H1 (cell line): ENCODE data around the gene CST7. TPM values are rescaled to one million over a fixed set of nuclear protein-coding genes. Genes with fewer than 3 reads are reported as not detected.

ENCODE experiments used
- CTCF ChIA-PET: fragments of 300-600 bp; sonication (Branson Sonifier 250); formaldehyde crosslinking; loops from one replicate; lab custom pipeline; 2021; ENCODE audit not compliant: partially characterized antibody; lab: Charles Lee
- POLR2A ChIA-PET: fragments of 300-600 bp; sonication (Branson Sonifier 250); formaldehyde crosslinking; loops from one replicate; lab custom pipeline; 2021; ENCODE audit warnings: inconsistent platforms; ENCODE audit not compliant: partially characterized antibody; lab: Charles Lee
- DNase-seq, 2 experiments: peaks; one replicate each; pipeline versions ENCODE4 v3.0.0 to v3.0.0-alpha.2; 2010 to 2022; ENCODE audit warnings: low spot score in 2 of 2, low read depth in 1 of 2, mixed read lengths in 1 of 2
- FAIRE-seq: peaks from 2 replicates; lab custom pipeline; 2011; peaks lifted over from hg19 to GRCh38; lab: Jason Lieb, UNC
- H2AFZ ChIP-seq: 2 replicates; pipeline ENCODE4 v1.8.1; 2012; ENCODE audit warnings: low read length, inconsistent platforms
- H2AK5ac ChIP-seq: 2 replicates; pipeline ENCODE4 v1.6.1; 2013; ENCODE audit warnings: low read depth, low read length
- H2BK120ac ChIP-seq: replicated peaks from 2 replicates; pipeline ENCODE3; 2013; ENCODE audit warnings: low read depth, low read length, inconsistent platforms
- H2BK12ac ChIP-seq: 2 replicates; pipeline ENCODE4 v1.6.1; 2013; ENCODE audit warnings: low read depth, low read length
- H2BK15ac ChIP-seq: 2 replicates; pipeline ENCODE4 v1.6.1; 2013; ENCODE audit warnings: low read length
- H2BK20ac ChIP-seq: 2 replicates; pipeline ENCODE4 v1.6.1; 2013; ENCODE audit warnings: low read length
- H2BK5ac ChIP-seq: 2 replicates; pipeline ENCODE4 v1.6.1; 2013; ENCODE audit warnings: low read depth, low read length
- H3K14ac ChIP-seq: 2 replicates; pipeline ENCODE4 v1.6.1; 2013; ENCODE audit warnings: inconsistent platforms; ENCODE audit not compliant: insufficient read length
- H3K18ac ChIP-seq: 2 replicates; pipeline ENCODE4 v1.6.1; 2013; ENCODE audit warnings: low read length; ENCODE audit errors: extremely low read depth
- H3K23ac ChIP-seq: 2 replicates; pipeline ENCODE4 v1.6.1; 2013; ENCODE audit warnings: inconsistent platforms; ENCODE audit not compliant: insufficient read length
- H3K23me2 ChIP-seq: 2 replicates; pipeline ENCODE4 v1.6.1; 2013; ENCODE audit warnings: low read depth, low read length
- H3K27ac ChIP-seq: 2 replicates; pipeline ENCODE4 v1.6.1; 2011; ENCODE audit warnings: low read depth, low read length, inconsistent platforms
- H3K27me3 ChIP-seq, 4 experiments: replicated peaks in 1 of 4; 1 replicate in 1 of 4; 2 replicates in 3 of 4; pipeline versions ENCODE4 v1.6.1 to v1.8.1; 2011 to 2013; ENCODE audit warnings: low read length in 3 of 4, mild to moderate bottlenecking in 3 of 4, inconsistent platforms in 2 of 4, mixed read lengths in 2 of 4, moderate library complexity in 1 of 4; ENCODE audit not compliant: control insufficient read depth in 3 of 4, insufficient read depth in 3 of 4; ENCODE audit errors: extremely low read depth in 1 of 4
- H3K36me3 ChIP-seq, 4 experiments: 2 replicates each; pipeline versions ENCODE4 v1.6.1 to v1.8.1; 2011 to 2013; ENCODE audit warnings: mild to moderate bottlenecking in 4 of 4, low read length in 3 of 4, moderate library complexity in 2 of 4, control low read depth in 1 of 4, inconsistent platforms in 1 of 4; ENCODE audit not compliant: insufficient read depth in 4 of 4, control insufficient read depth in 2 of 4
- H3K4ac ChIP-seq: replicated peaks from 2 replicates; pipeline ENCODE3; 2013; ENCODE audit warnings: low read length, low read depth, mixed read lengths, inconsistent platforms; ENCODE audit not compliant: insufficient read length
- H3K4me1 ChIP-seq, 4 experiments: replicated peaks in 1 of 4; 1 replicate in 1 of 4; 2 replicates in 3 of 4; pipeline versions ENCODE4 v1.6.1 to v1.8.1; 2011 to 2013; ENCODE audit warnings: low read length in 3 of 4, inconsistent platforms in 2 of 4, mixed read lengths in 1 of 4; ENCODE audit not compliant: insufficient read depth in 4 of 4, control insufficient read depth in 3 of 4
- H3K4me2 ChIP-seq, 2 experiments: 2 replicates each; pipeline versions ENCODE4 v1.6.1 to v1.8.1; 2011 to 2013; ENCODE audit warnings: low read depth in 2 of 2, low read length in 2 of 2, control low read depth in 1 of 2, inconsistent platforms in 1 of 2, mild to moderate bottlenecking in 1 of 2; ENCODE audit not compliant: insufficient read depth in 1 of 2
- H3K4me3 ChIP-seq, 4 experiments: fragments of 200-600, 300-600 bp in 1 of 4; sonication (generic), shearing (Covaris generic), sonication (Bioruptor Twin) in 1 of 4; 2 replicates each; pipeline versions ENCODE4 v1.5.1 to v1.8.1; 2011 to 2016; ENCODE audit warnings: low read length in 4 of 4, low read depth in 3 of 4, control low read depth in 2 of 4, inconsistent platforms in 2 of 4, mild to moderate bottlenecking in 2 of 4, mixed read lengths in 1 of 4, moderate library complexity in 1 of 4; ENCODE audit not compliant: insufficient read depth in 2 of 4; ENCODE audit errors: extremely low read depth in 1 of 4
- H3K56ac ChIP-seq: replicated peaks from 2 replicates; pipeline ENCODE3; 2013; ENCODE audit warnings: low read depth, mild to moderate bottlenecking, mixed read lengths, low read length, inconsistent platforms; ENCODE audit not compliant: insufficient read length
- H3K79me1 ChIP-seq: 2 replicates; pipeline ENCODE4 v1.6.1; 2013; ENCODE audit warnings: low read depth, low read length, control low read depth
- H3K79me2 ChIP-seq, 2 experiments: 2 replicates each; pipeline versions ENCODE4 v1.6.1 to v1.8.1; 2012 to 2013; ENCODE audit warnings: low read length in 2 of 2, mild to moderate bottlenecking in 2 of 2, inconsistent platforms in 1 of 2; ENCODE audit not compliant: insufficient read depth in 2 of 2, control insufficient read depth in 1 of 2
- H3K9ac ChIP-seq, 4 experiments: replicated peaks in 1 of 4; 1 replicate in 1 of 4; 2 replicates in 3 of 4; pipeline versions ENCODE4 v1.6.1 to v1.8.1; 2011 to 2013; ENCODE audit warnings: low read depth in 3 of 4, low read length in 3 of 4, control low read depth in 2 of 4, mild to moderate bottlenecking in 2 of 4, moderate library complexity in 2 of 4, inconsistent platforms in 1 of 4; ENCODE audit errors: extremely low read depth in 1 of 4
- H3K9me3 ChIP-seq, 2 experiments: 2 replicates each; pipeline versions ENCODE4 v1.6.1 to v1.8.1; 2012 to 2013; ENCODE audit warnings: mild to moderate bottlenecking in 2 of 2, moderate library complexity in 2 of 2, control low read depth in 1 of 2, inconsistent platforms in 1 of 2, low read depth in 1 of 2, low read length in 1 of 2, mixed read lengths in 1 of 2; ENCODE audit not compliant: insufficient read depth in 2 of 2
- H4K20me1 ChIP-seq, 2 experiments: replicated peaks in 1 of 2; 2 replicates each; pipeline versions ENCODE3 to v1.8.1; 2011 to 2013; ENCODE audit warnings: inconsistent platforms in 2 of 2, low read length in 2 of 2, mild to moderate bottlenecking in 1 of 2; ENCODE audit not compliant: insufficient read depth in 2 of 2, control insufficient read depth in 1 of 2
- H4K5ac ChIP-seq: 2 replicates; pipeline ENCODE4 v1.6.1; 2013; ENCODE audit warnings: low read length, low read depth, mixed read lengths, inconsistent platforms; ENCODE audit not compliant: insufficient read length
- H4K8ac ChIP-seq: 2 replicates; pipeline ENCODE4 v1.8.0; 2013; ENCODE audit warnings: mild to moderate bottlenecking, moderate library complexity, low read length, inconsistent platforms; ENCODE audit not compliant: insufficient read depth; ENCODE audit errors: extremely low read depth
- H4K91ac ChIP-seq: replicated peaks from 2 replicates; pipeline ENCODE3; 2013; ENCODE audit warnings: low read length, mixed read lengths, inconsistent platforms; ENCODE audit not compliant: insufficient read length
- BCL11A ChIP-seq, 2 experiments: IDR thresholded peaks; one replicate each; pipeline ENCODE4 v1.6.1; 2011; ENCODE audit warnings: low read depth in 2 of 2, low read length in 2 of 2, mild to moderate bottlenecking in 2 of 2
- CBX5 ChIP-seq: fragments of 300-800, 300-1000 bp; sonication (generic); IDR thresholded peaks from 2 replicates; pipeline ENCODE4 v1.7.1; 2016; ENCODE audit warnings: antibody characterized with exemption, low read length, low read depth
- CHD1 ChIP-seq: IDR thresholded peaks from 2 replicates; pipeline ENCODE4 v1.6.1; 2012; ENCODE audit warnings: low read depth, low read length, improper control_type of control experiment
- GABPA ChIP-seq: IDR thresholded peaks from 2 replicates; pipeline ENCODE4 v1.6.1; 2011; ENCODE audit warnings: mild to moderate bottlenecking, low read length, moderate library complexity, borderline replicate concordance; ENCODE audit not compliant: insufficient read depth
- HDAC6 ChIP-seq: IDR thresholded peaks from one replicate; pipeline ENCODE4 v1.7.1; 2012; ENCODE audit warnings: low read depth, mild to moderate bottlenecking, inconsistent platforms, low read length, moderate library complexity
- JUND ChIP-seq: IDR thresholded peaks from 2 replicates; pipeline ENCODE4 v1.6.1; 2011; ENCODE audit warnings: mild to moderate bottlenecking, improper control_type of control experiment, low read length
- KDM1A ChIP-seq: fragments of 200-600, 300-600 bp; sonication (generic); IDR thresholded peaks from 2 replicates; pipeline ENCODE4 v1.7.1; 2016; ENCODE audit warnings: mild to moderate bottlenecking, low read length, borderline replicate concordance
- KDM4A ChIP-seq: IDR thresholded peaks from one replicate; pipeline ENCODE4 v1.7.1; 2012; ENCODE audit warnings: low read depth, mild to moderate bottlenecking, moderate library complexity, low read length, inconsistent platforms; ENCODE audit not compliant: severe bottlenecking
- NANOG ChIP-seq: IDR thresholded peaks from 2 replicates; pipeline ENCODE4 v1.6.1; 2011; ENCODE audit warnings: low read length, low read depth, mild to moderate bottlenecking, inconsistent platforms; ENCODE audit not compliant: insufficient read depth, poor library complexity, severe bottlenecking
- POLR2AphosphoS5 ChIP-seq: IDR thresholded peaks from 2 replicates; pipeline ENCODE4 v1.6.1; 2011; ENCODE audit warnings: low read depth, low read length
- RFX5 ChIP-seq: IDR thresholded peaks from 2 replicates; pipeline ENCODE4 v1.6.1; 2011; ENCODE audit warnings: low read depth, low read length, improper control_type of control experiment, borderline replicate concordance
- RXRA ChIP-seq: IDR thresholded peaks from 2 replicates; pipeline ENCODE4 v1.6.1; 2011; ENCODE audit warnings: low read depth, mild to moderate bottlenecking, low read length, moderate library complexity; ENCODE audit not compliant: insufficient read depth
- TAF7 ChIP-seq: optimal IDR thresholded peaks from 2 replicates; pipeline ENCODE3; 2011; ENCODE audit warnings: low read depth, mild to moderate bottlenecking, inconsistent platforms, low read length, moderate library complexity, borderline replicate concordance
- TEAD4 ChIP-seq: IDR thresholded peaks from 2 replicates; pipeline ENCODE4 v1.6.1; 2012; ENCODE audit warnings: low read depth, low read length, inconsistent platforms, mixed read lengths
- WGBS, 2 experiments: shearing (Covaris generic) in 1 of 2; methylation state at CpG; one replicate each; pipeline versions ENCODE4 v1.1.6 to v1.1.7; 2013 to 2015; ENCODE audit warnings: low lambda C conversion rate in 2 of 2, mixed read lengths in 2 of 2, inconsistent platforms in 1 of 2, low coverage in 1 of 2, missing lambda C conversion rate in 1 of 2; ENCODE audit not compliant: insufficient replicate concordance in 2 of 2, insufficient coverage in 1 of 2, insufficient read length in 1 of 2; ENCODE audit errors: extremely low coverage in 1 of 2, missing lambda C conversion rate in 1 of 2; 5-methylcytosine and 5-hydroxymethylcytosine counted together
- polyA plus RNA-seq, 7 experiments: library from polyadenylated mRNA; depleted of rRNA in 3 of 7; stranded (reverse) in 5 of 7; unstranded in 2 of 7; fragments of >200 nt in 5 of 7; fragments of 200-250 nt in 2 of 7; gene quantifications; 1 replicate in 5 of 7; 2 replicates in 1 of 7; 4 replicates in 1 of 7; pipeline versions ENCODE4 v1.2.1 to v1.2.3, GENCODE V29; 2011 to 2013; ENCODE audit warnings: missing spikeins in 2 of 7, mixed read lengths in 2 of 7
- total RNA-seq: library from RNA; stranded (reverse); fragmentation: NEBNext Ultra II Directional; extraction: Animal tissue kit (Norgen Biotek cat#: 25700); gene quantifications from 2 replicates; pipeline ENCODE4 v1.2.1, GENCODE V29; 2021

The CST7 gene
- total and polyA plus RNA-seq, 2 of the 8 experiments (the other 6 are each of a cell fraction or from before 2014, with no cell fraction given), result not detected

DNA sequence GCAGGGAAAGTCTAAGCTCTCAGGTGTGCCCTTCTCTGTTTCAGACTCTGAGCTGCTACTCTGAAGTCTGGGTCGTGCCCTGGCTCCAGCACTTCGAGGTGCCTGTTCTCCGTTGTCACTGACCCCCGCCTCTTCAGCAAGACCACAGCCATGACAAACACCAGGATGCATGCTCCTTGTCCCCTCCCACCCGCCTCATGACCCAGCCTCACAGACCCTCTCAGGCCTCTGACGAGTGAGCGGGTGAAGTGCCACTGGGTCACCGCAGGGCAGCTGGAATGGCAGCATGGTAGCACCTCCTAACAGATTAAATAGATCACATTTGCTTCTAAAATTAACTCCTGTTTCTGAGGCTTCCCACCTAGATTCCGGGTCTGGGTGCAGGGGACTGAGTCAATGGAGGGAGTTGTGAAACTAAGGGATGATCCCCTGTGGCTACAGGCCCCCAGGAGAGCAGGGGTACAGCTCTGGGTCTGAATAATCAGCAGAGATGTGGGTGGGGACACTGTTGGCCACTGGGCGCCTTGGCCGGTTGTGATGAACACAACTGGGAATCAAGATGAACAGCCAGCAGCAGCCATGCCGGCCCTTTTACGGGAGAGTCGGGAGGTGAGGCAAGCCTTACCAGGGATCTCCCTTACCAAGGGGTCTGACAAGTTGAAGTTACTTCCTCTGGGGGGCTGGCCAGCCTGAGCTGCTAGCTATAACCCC is 10.7 kb downstream of the CST7 start:
- H3K4ac ChIP-seq, result no peak overlapping the region
- WGBS, 2 experiments, result 92% methylated on average over 12 of the region's 14 CpGs; no CpG with 5 or more reads in 1 of the 2 experiments
- peaks cover 0 to 15% (median 8%) of the 10 kb centered on the region in 4 experiments; a peak in 5 of 8 replicates for H3K36me3 ChIP-seq
- CTCF ChIA-PET, result no interaction called here
- H3K4me1 ChIP-seq, result no peaks in the 10 kb centered on the region
- FAIRE-seq (no peak), DNase-seq (no peak)
- H3K4me3 ChIP-seq, result no peak overlapping the region
- H3K79me2 ChIP-seq, result no peaks in the 10 kb centered on the region
- H3K56ac ChIP-seq, result no peak overlapping the region
- no peak overlapping the region for H2AK5ac ChIP-seq
- H2BK120ac ChIP-seq, result no peak overlapping the region
- H2BK20ac ChIP-seq, result no peak overlapping the region
- no peak overlapping the region for H3K9ac ChIP-seq
- H3K23me2 ChIP-seq, result no peaks in the 10 kb centered on the region
- H3K23ac ChIP-seq, result no peak overlapping the region
- H2BK5ac ChIP-seq, result no peak overlapping the region
- H3K27me3 ChIP-seq, result no peaks in the 10 kb centered on the region
- H3K27ac ChIP-seq, result no peak overlapping the region
- no peak overlapping the region for H3K14ac ChIP-seq
- no peak overlapping the region for H3K18ac ChIP-seq
- peaks cover 0 to 2% of the 10 kb centered on the region in 2 experiments for H4K20me1 ChIP-seq
- no peak overlapping the region for H2AFZ ChIP-seq
- H4K8ac ChIP-seq, result no peak overlapping the region
- H2BK15ac ChIP-seq, result no peak overlapping the region
- no peak overlapping the region for H4K91ac ChIP-seq
- no peak overlapping the region for H4K5ac ChIP-seq
- no peaks in the 10 kb centered on the region for H3K9me3 ChIP-seq
- H2BK12ac ChIP-seq, result no peak overlapping the region
- POLR2A ChIA-PET, result no interaction called here
- no peaks in the 10 kb centered on the region for H3K79me1 ChIP-seq
- H3K4me2 ChIP-seq, result no peak overlapping the region
- no peak for TF ChIP-seq TAF7
- TF ChIP-seq TEAD4, result no peak
- no peak for TF ChIP-seq KDM1A
- no peak for TF ChIP-seq CHD1
- TF ChIP-seq BCL11A (IDR thresholded peaks at IDR 0.05; ENCODE audit: low read depth in 2 of 2, low read length in 2 of 2), result no peak
- TF ChIP-seq CBX5, result no peak
- no peak for TF ChIP-seq RFX5
- TF ChIP-seq HDAC6, result no peak
- TF ChIP-seq JUND, result no peak
- no peak for TF ChIP-seq POLR2AphosphoS5
- no peak for TF ChIP-seq KDM4A
- TF ChIP-seq GABPA, result no peak
- TF ChIP-seq RXRA, result no peak
- TF ChIP-seq NANOG, result no peak
